ENCODE data around the gene NATD1.

DNA sequence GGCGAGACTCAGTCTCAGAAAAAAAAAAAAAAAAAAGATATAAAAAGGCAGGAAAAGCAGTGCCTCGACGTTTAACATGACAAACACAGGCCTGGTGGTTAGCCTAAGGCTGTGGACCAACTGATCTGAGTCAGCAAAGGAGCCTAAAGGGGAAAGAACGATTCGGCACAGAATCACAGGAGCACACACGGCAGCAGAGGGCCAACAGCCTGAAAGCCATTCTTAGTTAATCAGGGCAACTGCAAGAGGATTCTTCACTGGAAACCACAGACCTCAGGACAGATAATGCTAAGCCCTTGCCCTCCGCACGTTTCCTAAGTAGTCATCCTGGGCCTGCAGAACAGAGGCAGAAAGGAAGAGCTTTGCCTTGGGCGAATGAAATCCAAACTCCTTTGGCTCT, 53.9 kb downstream of the NATD1 start:
- TF ChIP-seq, protein P1, sequence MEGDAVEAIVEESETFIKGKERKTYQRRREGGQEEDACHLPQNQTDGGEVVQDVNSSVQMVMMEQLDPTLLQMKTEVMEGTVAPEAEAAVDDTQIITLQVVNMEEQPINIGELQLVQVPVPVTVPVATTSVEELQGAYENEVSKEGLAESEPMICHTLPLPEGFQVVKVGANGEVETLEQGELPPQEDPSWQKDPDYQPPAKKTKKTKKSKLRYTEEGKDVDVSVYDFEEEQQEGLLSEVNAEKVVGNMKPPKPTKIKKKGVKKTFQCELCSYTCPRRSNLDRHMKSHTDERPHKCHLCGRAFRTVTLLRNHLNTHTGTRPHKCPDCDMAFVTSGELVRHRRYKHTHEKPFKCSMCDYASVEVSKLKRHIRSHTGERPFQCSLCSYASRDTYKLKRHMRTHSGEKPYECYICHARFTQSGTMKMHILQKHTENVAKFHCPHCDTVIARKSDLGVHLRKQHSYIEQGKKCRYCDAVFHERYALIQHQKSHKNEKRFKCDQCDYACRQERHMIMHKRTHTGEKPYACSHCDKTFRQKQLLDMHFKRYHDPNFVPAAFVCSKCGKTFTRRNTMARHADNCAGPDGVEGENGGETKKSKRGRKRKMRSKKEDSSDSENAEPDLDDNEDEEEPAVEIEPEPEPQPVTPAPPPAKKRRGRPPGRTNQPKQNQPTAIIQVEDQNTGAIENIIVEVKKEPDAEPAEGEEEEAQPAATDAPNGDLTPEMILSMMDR (conservative IDR thresholded peaks at IDR 0.05; ENCODE audit: low read depth, low read length) = no peak
- TF ChIP-seq EZH2 (IDR thresholded peaks at IDR 0.05; ENCODE audit: borderline replicate concordance, low read depth, low read length, poor library complexity, severe bottlenecking) = no peak
